Measurements from ENCODE around the gene TRPM5.
A peak's percentile ranks its signal among the peaks of the same experiment; 100 is the strongest.

TRPM5 gene

GRCh38 chr11:2470495-2470894 lies 26.2 kb upstream of the TRPM5 start:
- no peak for DNase-seq (ENCODE audit: low spot score)

GRCh38 chr11:2468363-2469235 lies 24.3 kb upstream of the TRPM5 start:
- DNase-seq (ENCODE audit: low spot score) = no peak

GRCh38 chr11:2467695-2468055 lies 23.4 kb upstream of the TRPM5 start:
- DNase-seq (ENCODE audit: low spot score) = no peak

- DNase-seq (ENCODE audit: low spot score) = no peak
Observed at GRCh38 chr11:2466869-2467694, 22.8 kb upstream of the TRPM5 start.

GRCh38 chr11:2466069-2466801 lies 21.9 kb upstream of the TRPM5 start:
- DNase-seq (ENCODE audit: low spot score) = no peak

- peak; percentile 3 for DNase-seq (ENCODE audit: low spot score)
Observed at GRCh38 chr11:2465202-2466068, 21.1 kb upstream of the TRPM5 start.

GRCh38 chr11:2464451-2465165 lies 20.3 kb upstream of the TRPM5 start:
- no peak for DNase-seq (ENCODE audit: low spot score)

GRCh38 chr11:2463766-2464277 lies 19.5 kb upstream of the TRPM5 start:
- no peak for DNase-seq (ENCODE audit: low spot score)

GRCh38 chr11:2462986-2463765 lies 18.9 kb upstream of the TRPM5 start:
- DNase-seq (ENCODE audit: low spot score) = no peak

- no peak for DNase-seq (ENCODE audit: low spot score)
Observed at GRCh38 chr11:2462543-2462985, 18.2 kb upstream of the TRPM5 start.

GRCh38 chr11:2461956-2462542 lies 17.7 kb upstream of the TRPM5 start:
- no peak for DNase-seq (ENCODE audit: low spot score)

- DNase-seq (ENCODE audit: low spot score) = no peak
Observed at GRCh38 chr11:2461253-2461955, 17.1 kb upstream of the TRPM5 start.

GRCh38 chr11:2460540-2461252 lies 16.4 kb upstream of the TRPM5 start:
- no peak for DNase-seq (ENCODE audit: low spot score)

GRCh38 chr11:2459796-2460531 lies 15.7 kb upstream of the TRPM5 start:
- no peak for DNase-seq (ENCODE audit: low spot score)

- DNase-seq (ENCODE audit: low spot score) = no peak
Observed at GRCh38 chr11:2459016-2459725, 14.9 kb upstream of the TRPM5 start.

- no peak for DNase-seq (ENCODE audit: low spot score)
Observed at GRCh38 chr11:2458321-2458720, 14.0 kb upstream of the TRPM5 start.

- DNase-seq (ENCODE audit: low spot score) = no peak
Observed at GRCh38 chr11:2453436-2453835, 9.1 kb upstream of the TRPM5 start.

Data from HuH-7.5 (cell line).